Right cardiac atrium (tissue), 5 donors: Measurements from ENCODE around the gene ARHGEF10L. TPM values are rescaled to one million over a fixed set of nuclear protein-coding genes. Genes with fewer than 3 reads are reported as not detected.
A peak's percentile ranks its signal among the peaks of the same experiment; 100 is the strongest.
"Not testable (repeated sequence)": the region's sequence is repeated elsewhere in the genome, so short reads cannot be mapped to it uniquely, and the experiment has no call there.

Experiments
- ATAC-seq, 2 donors: fragments of 200-7000 bp; cut with Tn5 transposase; one replicate each; pipeline versions ENCODE4 v1.8.0 to v1.9.1; 2020; ENCODE audit warnings: moderate library complexity in 2 of 2, mild to moderate bottlenecking in 1 of 2
- DNase-seq, 3 donors: peaks; one replicate each; pipeline ENCODE4 v3.0.0-alpha.2; 2020
- H3K27ac ChIP-seq: one replicate; pipeline ENCODE4 v1.5.1; 2013; ENCODE audit warnings: mild to moderate bottlenecking, low read length, control low read depth, moderate library complexity
- H3K27me3 ChIP-seq: one replicate; pipeline ENCODE4 v1.6.1; 2013; ENCODE audit not compliant: control insufficient read depth, insufficient read depth
- H3K4me1 ChIP-seq: one replicate; pipeline ENCODE4 v1.6.1; 2013; ENCODE audit warnings: low read length; ENCODE audit not compliant: control insufficient read depth, insufficient read depth
- H3K4me3 ChIP-seq: one replicate; pipeline ENCODE4 v1.5.1; 2013; ENCODE audit warnings: low read length, control low read depth
- H3K9me3 ChIP-seq: one replicate; pipeline ENCODE4 v1.6.1; 2013; ENCODE audit warnings: low read length; ENCODE audit not compliant: control insufficient read depth
- WGBS: extraction: QIAGEN DNeasy Blood & Tissue Kit; methylation state at CpG from one replicate; pipeline ENCODE4 v1.1.7; 2013; 5-methylcytosine and 5-hydroxymethylcytosine counted together
- intact Hi-C, 4 donors: fragments of 100-400 bp; cut with DNase I; formaldehyde crosslinking; loops; one replicate each; pipeline versions ENCODE4 v1.11.0 to v1.14.0; 2022 to 2023
- long read RNA-seq, 4 donors: library from polyadenylated mRNA; unstranded; transcript quantifications; one replicate each; pipeline ENCODE4 v2.0.0, GENCODE V29; 2020 to 2021
- polyA plus RNA-seq: library from polyadenylated mRNA; stranded (reverse); fragments of 200-250 nt; gene quantifications from one replicate; pipeline ENCODE4 v1.2.3, GENCODE V29; 2013
- total RNA-seq, 4 donors: library from RNA; stranded (reverse); fragmentation: NEBNext Ultra II Directional; extraction: Animal tissue kit (Norgen Biotek cat#: 25700); gene quantifications; one replicate each; pipeline ENCODE4 v1.2.1, GENCODE V29; 2021
- donor health status: healthy with polysubstance abuse.
- donor health status: DM: no; HTN: yes; CAD: no.
- donor health status: DM: no; HTN: no; CAD: no.
- donor health status: DM: no; HTN: yes; CAD: no; lungs with severe emphysema.
- donor health status: DM: yes; HTN: yes; CAD: no.

Gene ARHGEF10L, protein sequence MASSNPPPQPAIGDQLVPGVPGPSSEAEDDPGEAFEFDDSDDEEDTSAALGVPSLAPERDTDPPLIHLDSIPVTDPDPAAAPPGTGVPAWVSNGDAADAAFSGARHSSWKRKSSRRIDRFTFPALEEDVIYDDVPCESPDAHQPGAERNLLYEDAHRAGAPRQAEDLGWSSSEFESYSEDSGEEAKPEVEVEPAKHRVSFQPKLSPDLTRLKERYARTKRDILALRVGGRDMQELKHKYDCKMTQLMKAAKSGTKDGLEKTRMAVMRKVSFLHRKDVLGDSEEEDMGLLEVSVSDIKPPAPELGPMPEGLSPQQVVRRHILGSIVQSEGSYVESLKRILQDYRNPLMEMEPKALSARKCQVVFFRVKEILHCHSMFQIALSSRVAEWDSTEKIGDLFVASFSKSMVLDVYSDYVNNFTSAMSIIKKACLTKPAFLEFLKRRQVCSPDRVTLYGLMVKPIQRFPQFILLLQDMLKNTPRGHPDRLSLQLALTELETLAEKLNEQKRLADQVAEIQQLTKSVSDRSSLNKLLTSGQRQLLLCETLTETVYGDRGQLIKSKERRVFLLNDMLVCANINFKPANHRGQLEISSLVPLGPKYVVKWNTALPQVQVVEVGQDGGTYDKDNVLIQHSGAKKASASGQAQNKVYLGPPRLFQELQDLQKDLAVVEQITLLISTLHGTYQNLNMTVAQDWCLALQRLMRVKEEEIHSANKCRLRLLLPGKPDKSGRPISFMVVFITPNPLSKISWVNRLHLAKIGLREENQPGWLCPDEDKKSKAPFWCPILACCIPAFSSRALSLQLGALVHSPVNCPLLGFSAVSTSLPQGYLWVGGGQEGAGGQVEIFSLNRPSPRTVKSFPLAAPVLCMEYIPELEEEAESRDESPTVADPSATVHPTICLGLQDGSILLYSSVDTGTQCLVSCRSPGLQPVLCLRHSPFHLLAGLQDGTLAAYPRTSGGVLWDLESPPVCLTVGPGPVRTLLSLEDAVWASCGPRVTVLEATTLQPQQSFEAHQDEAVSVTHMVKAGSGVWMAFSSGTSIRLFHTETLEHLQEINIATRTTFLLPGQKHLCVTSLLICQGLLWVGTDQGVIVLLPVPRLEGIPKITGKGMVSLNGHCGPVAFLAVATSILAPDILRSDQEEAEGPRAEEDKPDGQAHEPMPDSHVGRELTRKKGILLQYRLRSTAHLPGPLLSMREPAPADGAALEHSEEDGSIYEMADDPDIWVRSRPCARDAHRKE (N-terminal part only)
- total RNA-seq: 10 to 100 TPM; 42.6 to 56.4 (median 55.1) TPM
- polyA plus RNA-seq: 47.9 TPM
- long read RNA-seq, donor 1, full-length matches to known transcripts: 31 of 192 reads
- long read RNA-seq, donor 1, partial matches to known transcripts: 104 of 192 reads
- long read RNA-seq, donor 1, other reads (novel, unspliced or antisense): 57 of 192 reads
- long read RNA-seq, donor 2, transcript ARHGEF10L-203 (20 exons, 3,685 nt): major isoform, 31 of 116 reads
- long read RNA-seq, donor 2, partial matches to known transcripts: 38 of 116 reads
- long read RNA-seq, donor 2, other reads (novel, unspliced or antisense): 46 of 116 reads
- long read RNA-seq, donor 3, transcript ARHGEF10L-203 (20 exons, 3,685 nt): major isoform, 48 of 156 reads
- long read RNA-seq, donor 3, partial matches to known transcripts: 69 of 156 reads
- long read RNA-seq, donor 3, other reads (novel, unspliced or antisense): 38 of 156 reads
- long read RNA-seq, donor 4, transcript ARHGEF10L-203 (20 exons, 3,685 nt): major isoform, 23 of 101 reads
- long read RNA-seq, donor 4, partial matches to known transcripts: 30 of 101 reads
- long read RNA-seq, donor 4, other reads (novel, unspliced or antisense): 46 of 101 reads

DNA sequence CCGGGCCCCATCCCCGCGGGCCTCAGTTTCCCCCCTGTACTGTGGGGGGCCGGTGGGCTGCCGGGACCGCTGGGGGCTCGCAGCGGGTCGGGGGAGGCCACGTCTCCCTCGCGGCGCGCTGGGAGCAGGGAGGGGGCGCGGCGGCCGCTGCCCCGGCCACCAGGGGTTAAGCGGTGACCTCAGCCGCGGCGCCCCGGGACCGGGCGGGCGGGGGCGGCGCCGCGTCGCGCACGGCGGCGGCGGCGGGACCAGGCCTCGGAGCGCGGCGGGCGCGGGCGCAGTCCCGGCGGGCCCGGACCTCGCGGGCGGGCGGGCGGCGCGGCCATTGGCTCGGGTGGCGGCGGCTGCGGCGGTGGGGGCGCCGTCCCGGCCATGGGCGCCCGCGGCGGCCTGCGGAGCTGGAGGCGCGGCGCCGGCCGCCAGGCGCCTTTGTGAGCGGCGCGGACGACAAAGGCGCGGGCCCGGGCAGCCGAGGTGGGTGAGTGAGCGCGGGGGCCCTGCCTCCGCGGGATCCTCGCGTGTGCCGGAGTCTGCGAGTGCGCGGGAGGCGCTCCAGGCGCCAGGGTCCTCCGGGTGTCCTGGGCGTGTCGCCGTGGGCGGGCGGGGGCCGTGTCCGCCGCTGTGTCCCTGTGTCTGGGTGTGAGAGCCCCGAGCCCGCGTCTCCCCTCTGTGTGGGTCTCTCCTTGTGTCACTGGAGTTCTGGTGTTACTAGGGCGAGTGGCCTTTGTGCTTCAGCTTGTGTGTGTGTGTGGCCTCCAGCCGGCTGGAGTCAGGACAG, at the start of gene ARHGEF10L:
Gene ARHGEF10L, plus strand, starts transcription at position 222 of the 778 bp plus-strand sequence. CDS start 40,898 bp downstream, outside the sequence.
- intact Hi-C loops: loop anchor here in 2 of 4 donors (5.0 to 10.0 kb wide), 2 partner anchors 48 to 55 kb away; no protein-coding TSS in a partner anchor
- Histone ChIP-seq H3K4me3 (peak within 1 kb of the TSS; percentile 80), H3K27me3 (no peaks in the 10 kb centered on the region), H3K4me1 (peaks cover 7% of the 10 kb centered on the region), H3K9me3 (no peaks in the 10 kb centered on the region), H3K27ac (peak within 1 kb of the TSS; percentile 55)
- ATAC-seq: peak; percentile 51 to 56
- peak; percentile 59 to 78 (median 77) for DNase-seq
- WGBS: under 1% methylated on average over 101 of the region's 108 CpGs

DNA sequence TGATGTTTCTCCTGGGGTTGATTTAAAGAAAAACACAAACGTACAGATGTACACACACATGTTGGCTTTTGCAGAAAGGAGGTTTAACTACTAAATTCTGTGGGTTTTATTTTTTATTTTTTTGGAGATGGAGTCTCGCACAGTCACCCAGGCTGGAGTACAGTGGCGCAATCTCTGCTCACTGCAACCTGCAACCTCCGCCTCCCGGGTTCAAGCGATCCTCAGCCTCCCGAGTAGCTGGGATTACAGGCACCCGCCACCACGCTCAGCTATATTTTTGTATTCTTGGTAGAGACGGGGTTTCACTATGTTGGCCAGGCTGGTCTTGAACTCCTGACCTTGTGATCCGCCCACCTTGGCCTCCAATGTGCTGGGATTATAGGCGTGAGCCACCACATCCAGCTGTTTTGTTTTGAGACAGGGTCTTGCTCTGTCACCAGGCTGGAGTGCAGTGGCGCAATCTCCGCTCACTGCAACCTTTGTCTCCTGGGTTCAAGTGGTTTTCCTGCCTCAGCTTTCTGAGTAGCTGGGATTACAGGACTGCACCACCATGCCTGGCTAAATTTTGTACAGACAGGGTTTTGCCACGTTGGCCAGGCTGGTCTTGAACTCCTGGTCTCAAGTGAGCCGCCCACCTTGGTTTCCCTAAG, 49.6 kb upstream of the ARHGEF10L start:
- not testable (repeated sequence) for H3K4me1 ChIP-seq, H3K9me3 ChIP-seq, H3K4me3 ChIP-seq, ATAC-seq, H3K27ac ChIP-seq, H3K27me3 ChIP-seq
- intact Hi-C loops: loop anchor here in 1 of 4 donors (10.0 kb wide), 2 partner anchors 65 to 1095 kb away; no protein-coding TSS in a partner anchor
- WGBS: 85% methylated on average over 16 of the region's 16 CpGs
- DNase-seq: peak in 1 of 3 donors; percentile 1

GRCh38 chr1:17490667-17491066, 48.8 kb upstream of the ARHGEF10L start:
- 79% methylated on average over 6 of the region's 6 CpGs for WGBS
- not testable (repeated sequence) for H3K4me1 ChIP-seq

DNA sequence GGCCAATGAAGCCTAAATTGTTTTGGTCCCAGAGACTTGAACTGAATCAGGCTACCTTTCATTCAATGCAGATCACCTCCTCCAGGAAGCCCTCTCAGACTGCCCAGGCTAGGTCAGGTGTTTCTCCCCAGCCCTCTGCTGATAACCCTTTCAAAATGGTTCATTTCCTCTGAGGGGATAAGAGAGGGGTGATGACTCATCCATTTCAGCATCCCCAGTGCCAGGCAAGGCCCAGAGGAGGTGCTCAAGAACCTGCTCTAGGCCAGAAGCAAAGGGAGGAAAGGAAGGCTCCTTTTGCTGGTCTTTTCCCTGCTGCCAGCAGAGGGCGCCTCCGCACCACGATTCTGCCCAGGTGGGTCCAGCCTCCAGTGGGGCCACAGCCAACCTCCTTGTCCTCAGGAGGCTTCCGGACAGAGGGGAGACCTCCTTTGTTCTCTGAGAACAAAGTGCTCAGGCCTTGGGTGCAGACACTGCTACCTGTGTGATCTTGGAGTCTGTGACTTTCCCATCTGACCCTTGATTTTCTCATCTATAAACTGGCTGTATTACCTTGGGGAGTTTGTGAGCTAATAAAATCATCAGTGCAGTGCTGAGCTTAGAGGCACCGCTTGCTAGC, 45.3 kb upstream of the ARHGEF10L start:
- WGBS: 17% methylated on average over 5 of the region's 5 CpGs
- Histone ChIP-seq H3K4me3 (no peak overlapping the region), H3K4me1 (no peaks in the 10 kb centered on the region), H3K27ac (no peak overlapping the region), H3K9me3 (no peaks in the 10 kb centered on the region), H3K27me3 (no peaks in the 10 kb centered on the region)
- ATAC-seq: peak; percentile 75 to 86
- DNase-seq: peak; percentile 69 to 84 (median 84)
- intact Hi-C loops: loop anchor here in 1 of 4 donors (10.0 kb wide), 1 partner anchor 1091 kb away; no protein-coding TSS in a partner anchor

More at GRCh38 chr1:17490667-17491066, 48.8 kb upstream of the ARHGEF10L start:
- ATAC-seq, H3K4me3 ChIP-seq, H3K9me3 ChIP-seq, H3K27me3 ChIP-seq, H3K27ac ChIP-seq: not testable (repeated sequence)
- peak in 1 of 3 donors; percentile 8 for DNase-seq
- intact Hi-C loops: loop anchor here in 1 of 4 donors (10.0 kb wide), 1 partner anchor 1094 kb away; no protein-coding TSS in a partner anchor

DNA sequence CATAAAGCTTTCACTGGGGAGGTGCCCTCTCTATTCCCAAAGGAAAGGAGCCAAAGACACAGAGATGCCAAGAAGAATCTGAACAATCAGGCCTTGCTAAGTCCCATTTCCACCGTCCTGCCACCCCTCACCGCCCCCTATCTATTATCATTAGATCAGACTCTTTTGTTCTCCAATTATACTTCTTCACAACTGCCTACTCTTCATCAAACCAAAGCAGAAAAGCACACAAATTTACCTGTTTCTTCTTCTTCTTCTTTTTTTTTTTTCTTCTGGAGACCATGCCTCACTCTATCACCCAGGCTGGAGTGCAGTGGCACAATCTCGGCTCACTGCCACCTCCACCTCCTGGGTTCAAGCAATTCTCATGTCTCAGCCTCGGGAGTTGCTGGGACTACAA, 43.1 kb upstream of the ARHGEF10L start:
- Histone ChIP-seq H3K4me3 (no peak overlapping the region), H3K9me3 (no peaks in the 10 kb centered on the region), H3K27me3 (no peaks in the 10 kb centered on the region), H3K4me1 (no peaks in the 10 kb centered on the region), H3K27ac (no peak overlapping the region)
- DNase-seq (no peak), ATAC-seq (no peak)
- intact Hi-C loops: loop anchor here in 1 of 4 donors (10.0 kb wide), 1 partner anchor 1088 kb away; no protein-coding TSS in a partner anchor
- 79% methylated on average over 4 of the region's 4 CpGs for WGBS

DNA sequence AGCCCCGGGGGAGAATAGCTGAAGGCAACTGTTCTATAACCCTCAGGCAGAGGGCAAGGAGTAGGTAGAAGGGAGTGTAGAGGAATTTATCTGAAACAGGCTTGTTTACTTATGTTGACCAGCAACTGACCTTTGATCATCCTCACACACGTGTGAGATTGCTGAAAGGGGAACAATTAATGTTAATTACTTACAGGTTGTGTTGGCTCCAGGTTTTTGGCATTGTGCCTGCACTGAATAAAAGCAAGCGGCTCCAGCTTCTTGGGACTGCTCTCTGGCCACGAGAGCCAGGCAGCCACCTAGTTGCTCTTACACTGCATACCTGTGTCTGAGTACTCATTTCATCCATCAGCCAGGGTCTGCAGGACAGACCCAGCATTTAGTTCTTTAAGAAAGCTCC, 41.3 kb upstream of the ARHGEF10L start:
- intact Hi-C loops: loop anchor here in 1 of 4 donors (10.0 kb wide), 1 partner anchor 1087 kb away; no protein-coding TSS in a partner anchor
- WGBS: 57% methylated on average over 4 of the region's 4 CpGs

GRCh38 chr1:17502326-17502778, 37.1 kb upstream of the ARHGEF10L start:
- ATAC-seq (peak; percentile 94 to 95), DNase-seq (peak; percentile 85 to 95 (median 94))
- Histone ChIP-seq H3K27me3 (no peaks in the 10 kb centered on the region), H3K27ac (no peak overlapping the region), H3K9me3 (no peaks in the 10 kb centered on the region), H3K4me1 (peaks cover 3% of the 10 kb centered on the region), H3K4me3 (no peak overlapping the region)
- intact Hi-C loops: loop anchor here (2.0 to 5.0 kb wide), 2 partner anchors 104 to 105 kb away; no protein-coding TSS in a partner anchor
- WGBS: 1% methylated on average over 12 of the region's 12 CpGs

More for the DNA sequence above, 41.3 kb upstream of the ARHGEF10L start:
- ATAC-seq (no peak), DNase-seq (peak in 1 of 3 donors; percentile 4)
- Histone ChIP-seq H3K27ac (no peak overlapping the region), H3K9me3 (no peaks in the 10 kb centered on the region), H3K4me1 (peaks cover 3% of the 10 kb centered on the region), H3K4me3 (no peak overlapping the region), H3K27me3 (no peaks in the 10 kb centered on the region)

DNA sequence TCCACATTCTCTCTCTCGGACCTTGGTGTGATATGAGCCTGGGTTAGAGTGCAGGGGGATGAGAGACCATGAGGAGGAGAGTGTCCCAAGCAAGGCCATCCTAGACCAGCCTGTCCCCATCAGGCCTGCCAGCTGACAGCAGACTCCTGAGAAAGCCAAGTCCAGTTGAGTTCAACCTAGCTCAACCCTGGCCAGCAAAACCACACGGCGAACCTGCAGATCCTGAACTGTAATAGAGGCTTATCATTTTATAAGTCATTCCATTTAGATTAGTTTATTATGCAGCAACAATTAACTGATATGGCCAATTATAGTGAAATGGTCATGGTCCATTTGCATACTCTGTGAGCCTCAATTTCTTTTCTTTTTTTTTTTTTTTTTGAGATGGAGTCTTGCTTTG, 36.4 kb upstream of the ARHGEF10L start:
- intact Hi-C loops: loop anchor here (2.0 to 5.0 kb wide), 2 partner anchors 104 kb away; no protein-coding TSS in a partner anchor

More for the DNA sequence above, 36.4 kb upstream of the ARHGEF10L start:
- no peak overlapping the region for H3K4me3 ChIP-seq
- no peak overlapping the region for H3K27ac ChIP-seq
- 84% methylated on average over 3 of the region's 3 CpGs for WGBS
- DNase-seq (peak in 1 of 3 donors; percentile 10), ATAC-seq (no peak)
- no peaks in the 10 kb centered on the region for H3K9me3 ChIP-seq
- no peaks in the 10 kb centered on the region for H3K27me3 ChIP-seq
- peaks cover 3% of the 10 kb centered on the region for H3K4me1 ChIP-seq
